ENCODE measurements around the gene GPD1.

Gene GPD1

GRCh38 chr12:50102646-50103309 lies 1.0 kb upstream of the GPD1 start:
- DNase-seq = peak in 1 of 2 donors; percentile 46

DNA sequence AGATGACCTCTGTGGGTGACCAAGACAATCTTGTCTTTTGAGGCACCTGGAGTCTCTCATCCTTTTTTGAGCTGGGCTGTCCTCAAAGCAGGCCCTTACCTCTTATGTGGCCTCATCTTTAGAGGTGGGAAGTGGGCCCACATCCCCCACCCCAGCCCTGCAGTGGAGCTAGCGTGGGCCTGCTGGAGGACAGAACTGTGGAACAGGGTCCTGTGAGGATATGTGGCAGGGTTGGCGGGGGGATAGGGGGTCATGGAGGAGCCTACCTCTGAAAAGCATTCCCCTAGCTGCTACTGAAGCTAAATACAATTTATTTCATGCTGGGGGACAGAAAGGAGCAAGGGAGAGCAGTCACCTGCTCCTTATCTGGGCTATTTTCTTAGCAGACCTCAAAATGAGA lies 457 bp upstream of the GPD1 start:
- no peak for DNase-seq

GRCh38 chr12:50104417-50105366 lies 884 bp downstream of the GPD1 start:
- DNase-seq = no peak

- DNase-seq = no peak
Measured at GRCh38 chr12:50105913-50106450, 2.2 kb downstream of the GPD1 start.

GRCh38 chr12:50106907-50107306 lies 3.1 kb downstream of the GPD1 start:
- DNase-seq = no peak

DNA sequence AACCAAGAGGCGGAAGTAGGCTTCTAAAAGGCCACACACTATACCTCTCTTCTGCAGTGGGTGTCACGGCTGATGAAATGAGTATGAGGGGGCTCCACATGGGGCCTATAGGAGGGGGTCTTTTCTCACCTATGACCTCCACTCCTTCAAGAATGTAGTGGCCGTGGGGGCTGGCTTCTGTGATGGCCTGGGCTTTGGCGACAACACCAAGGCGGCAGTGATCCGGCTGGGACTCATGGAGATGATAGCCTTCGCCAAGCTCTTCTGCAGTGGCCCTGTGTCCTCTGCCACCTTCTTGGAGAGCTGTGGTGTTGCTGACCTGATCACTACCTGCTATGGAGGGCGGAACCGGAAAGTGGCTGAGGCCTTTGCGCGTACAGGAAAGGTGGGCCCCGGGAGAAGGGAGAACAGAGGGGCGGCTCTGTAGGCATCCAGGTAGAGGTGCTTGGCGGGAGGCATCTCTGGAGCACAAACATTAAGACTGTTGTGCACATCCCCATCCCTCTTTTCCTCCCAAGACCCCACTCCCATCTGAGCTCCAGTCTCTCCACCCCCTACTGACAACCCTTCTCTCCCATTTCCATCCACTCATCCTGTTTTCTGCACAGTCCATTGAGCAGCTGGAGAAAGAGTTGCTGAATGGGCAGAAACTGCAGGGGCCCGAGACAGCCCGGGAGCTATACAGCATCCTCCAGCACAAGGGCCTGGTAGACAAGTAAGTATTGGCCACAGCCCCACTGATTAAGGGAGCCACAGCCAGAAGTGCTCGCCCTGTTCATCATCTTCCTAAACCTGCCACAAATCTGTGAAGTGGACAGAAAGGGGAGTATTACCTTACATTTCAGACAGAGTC lies 3.8 kb downstream of the GPD1 start:
- DNase-seq = no peak

- no peak for DNase-seq
Measured at GRCh38 chr12:50109319-50109718, 5.5 kb downstream of the GPD1 start.

DNA sequence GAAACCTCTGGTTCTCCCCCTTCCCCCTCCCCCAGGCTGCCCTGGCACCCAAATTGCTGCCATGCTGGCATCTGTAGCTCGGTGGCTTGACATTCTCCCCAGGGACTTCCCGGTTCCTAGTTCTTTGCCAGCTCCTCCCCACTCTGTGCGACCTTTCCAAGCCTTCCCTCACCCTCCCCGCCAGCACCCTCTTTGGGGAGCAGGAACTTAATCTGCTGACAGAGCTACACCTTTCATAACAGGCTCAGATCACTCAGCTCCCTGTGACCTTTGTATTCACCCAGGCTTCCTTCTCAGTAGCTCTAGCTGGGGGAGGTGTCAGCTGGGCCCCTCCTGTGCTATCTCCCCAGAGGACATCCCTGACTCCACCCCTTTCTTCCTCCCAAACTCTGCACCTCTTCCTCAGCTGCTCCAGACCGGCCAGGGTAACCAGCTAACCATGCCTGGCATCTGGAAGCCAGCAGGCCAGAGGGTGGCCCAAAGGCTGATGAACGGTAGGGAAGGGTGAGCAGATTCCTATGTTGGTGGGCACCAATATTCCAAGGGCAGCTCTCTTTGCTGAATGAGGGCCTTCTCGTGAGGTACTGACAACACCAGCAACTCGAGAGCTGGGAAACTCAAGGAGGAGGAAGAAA lies 6.4 kb downstream of the GPD1 start:
- no peak for DNase-seq

DNA sequence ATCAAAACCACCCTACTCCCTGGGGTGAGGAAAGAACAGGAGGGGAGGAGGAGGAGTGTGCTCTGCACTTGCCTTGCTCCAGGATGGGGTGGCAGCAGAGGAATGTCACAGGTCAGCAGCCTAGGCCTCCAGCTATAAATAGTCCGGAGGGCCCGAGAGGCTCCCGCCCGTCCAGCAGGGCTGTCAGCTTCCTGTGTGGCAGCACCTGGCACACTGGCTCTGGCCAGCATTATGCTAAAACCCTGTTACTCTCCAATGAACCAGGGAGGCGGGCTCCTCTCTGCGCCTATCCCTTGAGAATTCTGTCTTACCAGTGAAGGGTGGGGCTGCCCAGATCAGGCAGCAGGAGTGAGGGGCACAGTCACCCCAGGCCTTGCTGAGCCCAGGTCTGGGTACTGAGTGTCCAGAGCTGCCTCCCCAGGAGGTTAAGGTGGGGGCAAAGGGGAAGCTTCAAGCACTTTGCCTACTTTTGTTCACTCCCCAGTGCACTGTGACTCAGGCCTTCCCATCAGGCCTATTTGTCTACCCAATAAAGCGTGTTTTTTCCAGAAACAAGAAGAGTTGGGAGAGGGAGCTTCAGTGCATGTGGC lies 7.0 kb downstream of the GPD1 start:
- no peak for DNase-seq

- no peak for DNase-seq
Measured at GRCh38 chr12:50111395-50111692, 7.5 kb downstream of the GPD1 start.

DNA sequence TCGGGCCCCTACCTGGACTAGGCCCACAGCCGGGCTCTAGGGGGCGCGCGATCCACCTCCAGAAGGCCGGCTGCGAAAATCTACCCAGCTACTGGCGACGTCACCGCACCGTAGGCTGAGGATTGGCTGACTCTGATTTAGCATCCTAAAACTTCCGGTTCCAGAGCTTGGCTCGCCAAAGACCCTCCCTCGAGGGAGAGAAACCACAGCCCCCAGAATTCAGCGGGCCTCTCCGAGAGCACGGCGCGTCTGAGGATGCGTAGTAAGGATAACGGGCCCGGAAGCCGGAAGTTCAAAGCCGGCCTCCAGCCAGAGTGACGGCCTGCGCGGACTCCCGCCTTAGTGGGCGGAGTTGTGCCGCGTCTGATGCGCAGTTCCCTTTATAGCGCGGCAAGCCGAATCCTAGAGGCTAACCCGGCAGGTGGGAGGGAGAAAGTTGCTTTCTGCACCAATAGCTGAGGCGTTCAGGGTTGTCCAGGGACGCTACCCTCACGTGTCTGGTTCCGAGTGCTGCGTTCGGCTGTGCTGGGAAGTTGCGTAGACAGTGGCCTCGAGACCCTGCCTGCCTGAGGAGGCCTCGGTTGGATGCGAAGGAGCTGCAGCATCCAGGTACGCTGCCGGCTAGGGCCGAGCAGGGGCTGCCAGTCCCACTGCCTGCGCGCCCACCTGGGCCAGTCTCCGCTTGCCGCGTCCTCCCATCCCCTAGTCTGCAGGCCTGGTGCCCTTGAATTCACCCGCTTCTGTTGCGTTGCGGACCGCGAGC lies 8.1 kb downstream of the GPD1 start, which contains the start of gene COX14:
TSS of gene COX14 (plus strand) at position 544 of the 763 bp plus-strand sequence. CDS start 7,808 bp downstream, outside the sequence.
- DNase-seq = peak; percentile 99 to 100

GRCh38 chr12:50112456-50113218 lies 8.8 kb downstream of the GPD1 start:
- peak in 1 of 2 donors; percentile 26 for DNase-seq

- no peak for DNase-seq
Measured at GRCh38 chr12:50117057-50117622, 13.3 kb downstream of the GPD1 start.

- no peak for DNase-seq
Measured at GRCh38 chr12:50119387-50119786, 15.6 kb downstream of the GPD1 start.

DNA sequence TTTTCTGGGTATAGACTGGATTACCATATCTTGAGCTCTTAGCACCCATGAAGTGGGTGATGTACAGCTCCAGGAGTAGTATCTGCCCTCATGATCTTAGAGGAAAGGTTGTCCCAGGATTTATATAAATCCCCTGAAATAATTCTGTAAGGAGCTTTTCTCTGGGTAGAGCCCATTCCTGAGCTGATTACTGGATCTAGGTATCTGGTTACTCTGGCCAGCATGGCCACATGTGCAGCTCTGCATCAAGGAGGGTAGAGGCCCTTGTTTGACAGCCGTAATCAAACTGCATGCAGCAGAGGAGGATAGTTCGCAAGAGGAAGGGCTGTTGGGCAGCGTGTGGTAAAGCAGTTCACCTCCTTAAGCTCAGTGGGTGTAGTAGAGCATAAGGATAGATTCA lies 16.7 kb downstream of the GPD1 start:
- DNase-seq = no peak

DNA sequence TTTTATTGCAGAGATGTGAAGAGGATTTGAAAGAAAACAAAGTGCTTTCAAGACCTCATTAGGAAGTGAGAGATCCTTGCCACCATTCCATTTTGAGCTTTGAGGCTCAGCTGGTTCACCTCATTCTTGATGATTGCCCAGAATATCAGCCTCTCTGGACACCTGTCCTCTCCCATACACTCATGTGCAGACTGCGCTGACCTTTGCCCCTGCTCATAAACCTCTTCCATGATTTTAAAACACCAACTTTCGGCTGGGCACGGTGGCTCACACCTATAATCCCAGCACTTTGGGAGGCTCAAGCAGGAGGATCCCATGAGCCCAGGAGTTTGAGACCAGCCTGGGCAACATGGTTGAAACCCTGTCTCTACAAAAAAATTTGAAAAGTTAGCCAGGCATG lies 17.1 kb downstream of the GPD1 start:
- DNase-seq = no peak

DNA sequence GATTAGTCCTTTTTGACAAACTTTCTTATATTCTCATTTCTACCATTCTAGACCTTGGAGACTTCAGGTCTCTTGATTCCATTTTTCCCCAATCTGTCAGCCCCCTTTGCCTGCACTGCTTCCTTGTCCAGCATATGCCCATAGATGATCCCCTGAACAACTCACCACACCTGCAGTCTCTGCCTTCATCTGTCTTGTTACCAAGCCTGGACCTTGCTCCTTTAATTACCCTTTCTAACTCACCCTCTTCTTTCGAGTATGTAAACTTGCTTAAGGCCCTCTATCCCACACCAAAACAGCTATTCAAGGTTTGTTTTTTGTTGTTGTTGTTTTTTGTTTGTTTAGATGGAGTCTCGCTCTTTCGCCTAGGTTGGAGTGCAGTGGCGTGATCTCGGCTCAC lies 17.8 kb downstream of the GPD1 start:
- no peak for DNase-seq

- DNase-seq = no peak
Measured at GRCh38 chr12:50123203-50123602, 19.4 kb downstream of the GPD1 start.

GRCh38 chr12:50127546-50127945 lies 23.7 kb downstream of the GPD1 start:
- no peak for DNase-seq

- DNase-seq = no peak
Measured at GRCh38 chr12:50129290-50129689, 25.5 kb downstream of the GPD1 start.
